Skin of body (tissue), 2 donors: Measurements from ENCODE around the gene LONP2. TPM values are rescaled to one million over a fixed set of nuclear protein-coding genes. Genes with fewer than 3 reads are reported as not detected.
"Not testable (repeated sequence)": the region's sequence is repeated elsewhere in the genome, so short reads cannot be mapped to it uniquely, and the experiment has no call there.

Source experiments
- DNase-seq: peaks from one replicate; lab custom pipeline; 2025; lab: John Stamatoyannopoulos, UW
- total RNA-seq: library from RNA; depleted of rRNA; stranded (reverse); fragments of >200 nt; gene quantifications from one replicate; pipeline ENCODE4 v1.2.3, GENCODE V29; 2014

The LONP2 gene
- total RNA-seq, 1 donor from 2014 or later, result 65.1 TPM

GRCh38 chr16:48332978-48333377, 88.9 kb downstream of the LONP2 start:
- DNase-seq, result no peak

- no peak for DNase-seq
These were observed 90.2 kb downstream of the LONP2 start for GRCh38 chr16:48334325-48334724.

GRCh38 chr16:48335961-48336360, 91.9 kb downstream of the LONP2 start:
- DNase-seq, result no peak

- DNase-seq, result no peak
These were observed 96.0 kb downstream of the LONP2 start for GRCh38 chr16:48340054-48340453.

- DNase-seq, result no peak
These were observed 98.5 kb downstream of the LONP2 start for GRCh38 chr16:48342591-48342990.

GRCh38 chr16:48347191-48347865, 103.2 kb downstream of the LONP2 start:
- DNase-seq, result no peak

DNA sequence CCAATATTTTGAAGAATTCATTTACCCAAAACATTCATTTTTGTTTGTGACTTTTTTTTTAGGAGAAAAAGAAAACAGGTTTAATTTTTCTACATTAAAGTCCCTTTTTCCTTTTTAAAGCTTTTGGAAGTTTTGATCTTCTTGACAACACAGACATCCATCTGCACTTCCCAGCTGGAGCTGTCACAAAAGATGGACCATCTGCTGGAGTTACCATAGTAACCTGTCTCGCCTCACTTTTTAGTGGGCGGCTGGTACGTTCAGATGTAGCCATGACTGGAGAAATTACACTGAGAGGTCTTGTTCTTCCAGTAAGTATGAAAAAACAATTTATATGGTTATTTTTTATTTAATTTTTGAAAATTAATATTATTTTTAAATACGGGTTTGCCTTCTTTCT, 103.9 kb downstream of the LONP2 start:
- DNase-seq, result no peak

DNA sequence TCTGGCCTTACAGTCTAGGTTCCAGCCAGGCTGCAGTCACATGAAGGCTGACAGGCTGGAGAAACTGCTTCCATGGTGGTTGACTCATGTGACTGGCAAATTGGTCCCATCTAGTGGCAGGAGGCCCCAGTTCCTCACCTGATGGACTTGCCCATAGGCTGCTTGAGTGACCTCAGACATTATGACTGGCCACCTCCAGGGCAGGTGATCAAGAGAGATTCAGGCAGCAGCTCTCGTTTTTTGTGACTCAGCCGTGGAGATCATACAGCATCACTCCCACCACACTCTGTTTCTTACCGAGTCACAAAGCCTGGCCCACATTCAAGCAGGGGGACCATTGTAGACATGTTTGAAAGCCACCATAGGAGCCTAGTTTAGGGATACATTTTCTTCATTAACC, 106.6 kb downstream of the LONP2 start:
- DNase-seq, result no peak

DNA sequence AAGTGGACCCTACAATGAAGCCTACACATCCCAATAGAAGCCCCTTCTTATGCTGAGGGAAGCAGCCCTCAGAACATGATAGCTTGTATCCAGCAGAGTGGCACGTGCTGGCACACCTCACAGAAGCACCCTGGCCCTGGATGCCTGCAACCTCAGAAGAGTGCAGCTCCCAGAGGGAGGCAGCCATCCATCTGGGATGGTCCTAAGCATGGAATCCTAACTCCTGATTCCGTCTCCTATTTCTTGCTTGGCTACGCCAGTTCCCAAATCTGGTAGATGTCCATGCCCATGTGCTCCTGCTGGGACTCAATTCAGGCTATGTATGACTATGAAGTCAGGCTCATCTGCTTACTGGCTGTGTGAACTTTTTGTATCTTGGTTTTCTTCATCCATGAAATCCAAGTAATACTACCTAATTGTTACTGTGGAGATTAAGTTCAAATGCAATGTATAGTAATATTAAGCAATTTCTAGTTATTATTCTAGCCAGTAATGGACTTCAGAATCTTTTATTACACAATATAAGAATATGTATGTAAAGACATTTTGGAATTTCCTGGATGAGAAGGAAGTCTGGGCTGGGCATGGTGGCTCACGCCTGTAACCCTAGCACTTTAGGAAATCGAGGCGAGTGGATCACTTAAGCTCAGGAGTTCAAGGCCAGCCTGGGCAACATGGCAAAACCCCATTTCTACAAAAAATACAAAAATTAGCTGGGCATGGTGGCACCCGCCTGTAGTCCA, 108.7 kb downstream of the LONP2 start:
- DNase-seq, result no peak

DNA sequence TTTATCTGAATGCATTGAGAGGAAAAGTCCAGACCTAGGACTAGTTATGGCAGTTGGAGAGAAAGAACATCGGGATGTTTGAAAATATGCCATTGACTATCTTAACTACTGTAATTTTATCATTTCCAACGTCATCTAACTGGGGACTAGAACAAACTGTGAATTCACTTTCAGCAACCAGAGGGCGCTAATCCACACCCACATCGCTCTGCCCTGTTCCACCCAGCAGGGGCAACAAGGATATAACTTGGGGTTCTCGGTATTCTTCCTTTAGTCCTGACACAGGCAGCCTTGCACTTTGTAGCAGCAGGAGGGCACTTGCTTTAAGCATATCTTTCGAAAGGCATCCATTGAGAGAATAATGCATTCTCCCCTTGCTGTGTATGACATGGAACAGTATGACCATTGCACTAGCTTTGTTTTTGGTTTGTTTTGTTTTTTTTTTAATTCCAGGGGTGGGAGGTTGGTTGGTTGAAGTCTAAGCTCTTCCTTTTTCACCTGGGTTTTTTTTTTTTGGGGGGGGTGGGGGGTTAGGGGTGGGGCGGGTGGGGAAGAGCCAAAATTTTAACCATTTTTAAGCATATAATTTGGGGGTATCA, 109.6 kb downstream of the LONP2 start:
- peak; percentile 33 for DNase-seq

DNA sequence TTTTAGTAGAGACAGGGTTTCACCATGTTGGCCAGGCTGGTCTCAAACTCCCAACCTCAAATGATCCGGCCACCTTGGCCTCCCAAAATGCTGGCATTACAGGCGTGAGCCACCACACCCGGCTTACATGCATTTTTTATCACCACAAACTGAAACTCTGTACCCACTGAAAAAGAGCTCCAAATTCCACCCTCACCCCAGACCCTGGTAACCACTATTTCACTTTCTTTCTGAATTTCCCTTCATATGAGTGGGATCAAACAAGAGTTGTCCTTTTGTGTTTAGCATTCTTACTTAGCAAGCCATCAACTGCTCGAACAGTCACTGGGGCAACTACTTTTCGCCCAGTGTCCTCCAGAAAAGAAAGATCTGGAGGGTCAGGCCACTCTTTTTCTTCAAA, 110.3 kb downstream of the LONP2 start:
- not testable (repeated sequence) for DNase-seq

GRCh38 chr16:48354877-48355855, 111.1 kb downstream of the LONP2 start:
- no peak for DNase-seq

GRCh38 chr16:48356633-48357376, 112.7 kb downstream of the LONP2 start:
- DNase-seq, result no peak

DNA sequence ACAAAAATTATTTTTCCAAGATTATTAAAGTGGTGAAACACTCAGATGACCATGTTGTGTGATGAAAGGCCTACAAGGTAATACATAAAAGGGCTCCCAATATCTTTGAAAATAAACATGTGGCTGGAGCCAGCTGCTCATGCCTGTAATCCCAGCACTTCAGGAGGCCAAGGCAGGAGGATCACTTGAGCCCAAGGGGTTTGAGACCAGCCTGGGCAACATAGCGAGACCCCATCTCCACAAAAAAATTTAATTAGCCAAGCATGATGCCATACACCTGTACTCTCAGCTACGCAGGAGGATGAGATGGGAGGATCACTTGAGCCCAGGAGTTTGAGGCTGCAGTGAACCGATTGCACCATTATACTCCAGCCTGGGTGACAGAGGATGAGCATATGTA, 114.3 kb downstream of the LONP2 start:
- no peak for DNase-seq

- DNase-seq, result no peak
These were observed 115.9 kb downstream of the LONP2 start for GRCh38 chr16:48359983-48360382.

GRCh38 chr16:48361012-48361411, 116.9 kb downstream of the LONP2 start:
- DNase-seq, result no peak

- DNase-seq, result no peak
These were observed 117.5 kb downstream of the LONP2 start for GRCh38 chr16:48361540-48362144.

DNA sequence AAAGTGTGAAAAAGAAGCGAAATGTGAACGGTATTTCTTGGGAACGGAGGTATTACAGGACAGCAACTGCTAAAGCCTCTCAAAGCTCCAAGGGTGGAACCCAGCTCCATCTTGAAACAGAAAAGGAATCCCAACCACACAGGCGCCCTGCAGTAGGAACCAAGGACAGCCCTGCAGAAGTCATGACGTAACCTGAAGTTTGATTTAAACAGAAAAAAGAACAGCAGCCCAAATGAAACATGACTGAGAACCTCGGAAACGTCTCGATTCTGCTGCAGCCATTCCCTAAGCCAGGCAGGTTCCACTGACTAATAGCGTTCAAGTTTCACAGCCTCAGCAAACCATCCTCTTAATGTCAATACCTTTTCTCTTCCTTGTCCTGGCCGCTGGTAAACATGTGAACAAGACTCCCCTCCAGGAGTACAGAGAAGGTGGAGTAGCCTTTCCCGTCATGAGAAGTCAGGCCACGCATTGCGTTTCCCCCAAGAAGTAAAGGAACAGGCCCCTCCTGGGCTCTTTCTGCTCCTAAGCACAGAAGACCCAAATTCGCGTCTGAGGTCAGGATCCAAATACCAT, 121.0 kb downstream of the LONP2 start:
- DNase-seq, result no peak

DNA sequence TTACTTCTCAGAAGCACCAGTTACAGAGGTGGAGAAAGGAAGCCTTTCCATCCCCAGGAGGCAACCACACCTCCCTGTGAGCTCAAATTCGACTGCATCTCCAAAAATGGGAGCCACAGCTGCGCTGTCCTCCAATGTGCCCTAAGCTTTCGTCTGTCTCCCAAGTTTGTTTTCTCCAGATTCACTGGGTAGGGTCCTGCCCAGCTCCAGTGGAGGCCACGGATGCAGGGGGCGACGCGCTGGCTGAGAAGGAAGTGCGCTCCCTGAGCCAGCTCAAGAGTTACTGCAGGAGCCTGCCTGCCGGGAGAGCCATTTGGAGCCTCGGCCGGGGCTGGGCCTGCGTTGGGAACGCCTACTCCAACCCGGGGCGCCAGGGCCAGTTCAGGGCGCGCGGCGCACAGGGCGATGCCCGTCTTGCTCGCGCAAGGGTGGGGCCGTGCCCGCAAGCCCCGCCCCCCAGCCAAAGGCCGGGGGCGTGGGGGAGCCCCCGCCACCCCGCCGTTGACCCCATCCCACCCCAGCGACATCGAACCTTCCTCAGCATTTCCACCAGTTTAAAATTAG, 121.6 kb downstream of the LONP2 start:
- peak; percentile 79 for DNase-seq
